Activated CD4-positive, alpha-beta T cell treated with anti-CD3 and anti-CD28 coated beads, Interleukin-2, amount 50 U/mL, for 48 hours (primary cell): Measurements from ENCODE around the gene WDR76.

ENCODE experiments used
- DNase-seq, 2 experiments: peaks; one replicate each; pipeline ENCODE4 v3.0.0-alpha.2; 2020

The WDR76 gene

GRCh38 chr15:43915631-43916325, 89.0 kb downstream of the WDR76 start:
- DNase-seq: no peak

- no peak for DNase-seq
Observed at GRCh38 chr15:43916326-43916660, 89.5 kb downstream of the WDR76 start.
